BE2C (cell line): ENCODE results near the gene HAO2.

Experiments used
- DNase-seq: peaks from one replicate; pipeline ENCODE4 v3.0.0-alpha.2; 2020
- H3K27me3 ChIP-seq: fragments of 250-450 bp; sonication (Bioruptor Pico); 2 replicates; pipeline ENCODE4 v1.5.1; 2020; ENCODE audit warnings: mild to moderate bottlenecking
- H3K36me3 ChIP-seq: fragments of 250-450 bp; sonication (Bioruptor Pico); 2 replicates; pipeline ENCODE4 v1.5.1; 2020; ENCODE audit warnings: mild to moderate bottlenecking
- H3K4me1 ChIP-seq: fragments of 250-450 bp; sonication (Bioruptor Pico); 2 replicates; pipeline ENCODE4 v1.5.1; 2020
- H3K4me3 ChIP-seq: 2 replicates; pipeline ENCODE4 v1.5.1; 2011; ENCODE audit warnings: low read depth, low read length
- H3K9me3 ChIP-seq: fragments of 250-450 bp; sonication (Bioruptor Pico); 2 replicates; pipeline ENCODE4 v1.5.1; 2020
- CTCF ChIP-seq: IDR thresholded peaks from 2 replicates; pipeline ENCODE4 v1.5.1; 2012; ENCODE audit warnings: mild to moderate bottlenecking, low read depth, low read length

Gene HAO2

DNA sequence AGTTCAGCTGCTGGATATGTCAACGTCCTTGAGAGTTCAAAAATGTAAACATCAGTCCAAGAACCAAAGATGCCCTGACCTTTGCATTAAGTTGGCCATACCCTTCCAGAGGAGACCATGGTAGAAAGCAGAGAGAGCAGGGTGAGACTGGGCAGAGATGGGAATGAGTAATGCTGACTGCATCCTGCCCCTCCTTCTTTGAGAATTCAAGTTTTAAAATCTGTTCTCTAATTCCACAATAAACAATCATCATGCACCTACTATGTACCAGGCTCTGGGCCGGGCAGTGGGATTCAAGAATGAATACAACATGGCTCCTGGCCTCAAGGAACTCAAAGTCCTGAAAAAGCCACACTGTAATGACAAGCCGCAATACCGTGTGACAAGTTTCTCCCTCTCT is 3.9 kb upstream of the HAO2 start:
- no peak for DNase-seq
- Histone ChIP-seq H3K27me3 (peaks cover 20% of the 10 kb centered on the region), H3K4me1 (no peaks in the 10 kb centered on the region), H3K4me3 (no peak overlapping the region), H3K36me3 (no peaks in the 10 kb centered on the region), H3K9me3 (no peaks in the 10 kb centered on the region)
- TF ChIP-seq CTCF, result no peak

DNA sequence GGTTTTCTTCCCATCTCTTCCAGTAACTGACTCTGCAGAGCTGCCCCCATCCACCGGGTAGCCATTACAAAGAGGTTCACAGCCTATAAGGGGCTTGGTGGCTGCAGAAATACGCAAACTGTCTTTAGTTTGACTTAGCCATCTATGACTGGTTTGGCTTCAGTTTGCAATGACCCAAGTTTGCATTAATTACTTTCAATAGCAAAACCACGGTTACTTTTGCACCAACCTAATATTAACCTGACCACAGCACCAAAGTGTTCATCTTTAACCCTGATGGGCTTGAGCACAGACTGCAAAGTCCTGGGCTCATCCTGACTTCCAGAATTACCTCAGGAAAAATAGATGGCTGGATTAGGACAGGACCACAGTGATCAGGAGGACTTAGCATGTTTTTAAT is 2.2 kb upstream of the HAO2 start:
- no peak overlapping the region for H3K4me3 ChIP-seq
- no peak for TF ChIP-seq CTCF
- no peak for DNase-seq
- no peaks in the 10 kb centered on the region for H3K36me3 ChIP-seq
- H3K4me1 ChIP-seq, result no peaks in the 10 kb centered on the region
- no peaks in the 10 kb centered on the region for H3K9me3 ChIP-seq
- peaks cover 20% of the 10 kb centered on the region for H3K27me3 ChIP-seq

- peak; percentile 11 for DNase-seq
- no peaks in the 10 kb centered on the region for H3K9me3 ChIP-seq
- H3K27me3 ChIP-seq, result peaks cover 23% of the 10 kb centered on the region
- peak; percentile 88 for TF ChIP-seq CTCF
- H3K4me1 ChIP-seq, result no peaks in the 10 kb centered on the region
- H3K4me3 ChIP-seq, result no peak overlapping the region
- no peaks in the 10 kb centered on the region for H3K36me3 ChIP-seq
Observed at GRCh38 chr1:119367432-119368124, 1.0 kb upstream of the HAO2 start.

DNA sequence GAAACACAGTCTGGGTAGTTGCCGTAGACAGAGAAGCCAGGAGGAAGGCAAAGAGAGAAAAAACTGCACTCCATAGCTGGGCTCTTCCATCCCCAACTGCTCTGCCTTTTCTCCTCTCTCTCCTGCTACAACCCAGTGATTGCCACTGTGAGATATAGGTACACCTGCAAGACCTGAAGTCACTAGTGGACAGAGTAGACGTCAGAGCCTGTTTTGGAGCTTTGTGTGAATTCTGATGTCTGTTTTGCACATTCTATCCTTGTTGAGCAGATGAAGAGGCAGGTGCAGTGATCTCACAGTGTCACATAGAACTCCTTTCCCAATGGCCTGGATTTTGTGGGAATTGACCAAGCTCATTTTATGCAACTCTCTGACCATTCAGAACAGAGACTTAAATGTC is 2.2 kb downstream of the HAO2 start:
- Histone ChIP-seq H3K27me3 (peaks cover 21% of the 10 kb centered on the region), H3K4me3 (no peak overlapping the region), H3K4me1 (no peaks in the 10 kb centered on the region), H3K36me3 (no peaks in the 10 kb centered on the region), H3K9me3 (no peaks in the 10 kb centered on the region)
- no peak for DNase-seq
- no peak for TF ChIP-seq CTCF

DNA sequence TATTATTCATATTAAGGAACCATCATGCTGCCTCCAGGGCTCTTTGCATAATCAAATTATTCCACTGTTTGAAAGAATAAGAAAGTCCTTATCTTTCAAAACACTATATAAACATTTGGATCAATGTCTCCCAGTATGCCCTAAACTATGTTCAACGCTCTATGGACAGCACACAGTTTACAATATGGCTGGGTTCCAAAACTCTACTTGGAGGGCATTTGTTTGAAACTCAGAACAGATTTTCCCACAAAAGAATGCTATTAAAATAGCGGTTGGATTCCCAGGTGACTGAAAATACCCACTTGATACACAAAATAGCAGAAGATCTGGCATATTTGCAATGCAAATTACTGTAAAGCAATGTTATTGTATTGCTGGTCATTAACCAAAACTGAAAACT is 3.2 kb downstream of the HAO2 start:
- no peak overlapping the region for H3K4me3 ChIP-seq
- no peak for TF ChIP-seq CTCF
- H3K36me3 ChIP-seq, result no peaks in the 10 kb centered on the region
- H3K9me3 ChIP-seq, result no peaks in the 10 kb centered on the region
- DNase-seq, result no peak
- H3K27me3 ChIP-seq, result peaks cover 10% of the 10 kb centered on the region
- no peaks in the 10 kb centered on the region for H3K4me1 ChIP-seq

GRCh38 chr1:119372503-119373086 is 4.0 kb downstream of the HAO2 start:
- Histone ChIP-seq H3K36me3 (no peaks in the 10 kb centered on the region), H3K27me3 (peaks cover 4% of the 10 kb centered on the region; the same call in 1 of the 2 replicates), H3K4me3 (no peak overlapping the region), H3K4me1 (no peaks in the 10 kb centered on the region), H3K9me3 (no peaks in the 10 kb centered on the region)
- TF ChIP-seq CTCF, result no peak
- DNase-seq, result no peak
